ENCODE data around the gene PRPF4. TPM values are rescaled to one million over a fixed set of nuclear protein-coding genes. Genes with fewer than 3 reads are reported as not detected.

The PRPF4 gene
- total and polyA plus RNA-seq, 9 of the 15 experiments (the other 6 are each of a cell fraction or from before 2014, with no cell fraction given): 25.8 to 66.0 (median 39.8) TPM

GRCh38 chr9:113307396-113307975 lies 32.0 kb downstream of the PRPF4 start:
- WGBS (ENCODE audit: insufficient coverage, low coverage, missing lambda C conversion rate): 12% methylated on average over 8 of the region's 8 CpGs
- in situ Hi-C loops (cut with MboI): loop anchor here (10.0 kb wide), 1 partner anchor 347 kb away; no protein-coding TSS in a partner anchor
- no peak overlapping the region for H3K4me2 ChIP-seq (ENCODE audit: insufficient read depth, low read length)
- H3K36me3 ChIP-seq (ENCODE audit: control insufficient read depth, insufficient read depth, low read length): no peaks in the 10 kb centered on the region
- DNase-seq (ENCODE audit: extremely low read depth in 1 of 4, low spot score in 3 of 4) (no peak), ATAC-seq (no peak; the same call in 1 of the 3 replicates), FAIRE-seq (no peak)
- no peaks in the 10 kb centered on the region for H3K9me1 ChIP-seq (ENCODE audit: control insufficient read depth, insufficient read depth, low read length)
- H4K20me1 ChIP-seq (replicated peaks; ENCODE audit: control insufficient read depth, insufficient read depth, low read length): no peaks in the 10 kb centered on the region
- CTCF ChIA-PET (ENCODE audit: low intra/inter-chr PET ratio): no interaction called here
- H3K79me2 ChIP-seq (ENCODE audit: control insufficient read depth, insufficient read depth, low read length): no peaks in the 10 kb centered on the region
- no TSS peak for BruUV-seq (replicated peaks)
- POLR2A ChIA-PET: no interaction called here
- intact Hi-C loops (cut with micrococcal nuclease): loop anchor here (10.0 kb wide), 1 partner anchor 347 kb away; no protein-coding TSS in a partner anchor
- H3K27me3 ChIP-seq (ENCODE audit: control insufficient read depth in 2 of 2, insufficient read depth in 2 of 2, low read length in 2 of 2): peaks cover 6 to 10% of the 10 kb centered on the region in 2 experiments; a peak in 3 of 5 replicates
- H2AFZ ChIP-seq (ENCODE audit: low read depth, low read length): no peak overlapping the region
- H3K9me3 ChIP-seq (replicated peaks; ENCODE audit: control insufficient read depth, insufficient read depth, low read depth, low read length): no peaks in the 10 kb centered on the region
- H3K4me1 ChIP-seq (replicated peaks in 1 of 2; ENCODE audit: control insufficient read depth in 2 of 2, insufficient read depth in 2 of 2, low read length in 2 of 2): peaks cover 4 to 7% of the 10 kb centered on the region in 2 experiments; a peak in 4 of 5 replicates
- H3K27ac ChIP-seq (ENCODE audit: extremely low read depth, low read depth, low read length): no peak overlapping the region
- H3K4me3 ChIP-seq: no peak overlapping the region
- H3K9ac ChIP-seq (ENCODE audit: insufficient read depth in 1 of 2, low read depth in 2 of 2, low read length in 2 of 2): no peak overlapping the region
- TF ChIP-seq ARNT (IDR thresholded peaks at IDR 0.05) (no peak), JUND (IDR thresholded peaks at IDR 0.05; ENCODE audit: borderline replicate concordance, low read depth, low read length) (no peak), JUND (tag; IDR thresholded peaks at IDR 0.05; ENCODE audit: borderline replicate concordance, low read depth, low read length) (no peak), NR2F6 (CRISPR knock-in tag; IDR thresholded peaks at IDR 0.05) (no peak), TFAP4 (CRISPR knock-in tag; IDR thresholded peaks at IDR 0.05; ENCODE audit: borderline replicate concordance) (no peak), KLF16 (IDR thresholded peaks at IDR 0.05) (no peak), ARID4B (CRISPR knock-in tag; IDR thresholded peaks at IDR 0.05) (no peak), ZKSCAN8 (CRISPR knock-in tag; IDR thresholded peaks at IDR 0.05) (no peak), MECOM (CRISPR knock-in tag; IDR thresholded peaks at IDR 0.05) (no peak), KDM5B (IDR thresholded peaks at IDR 0.05; ENCODE audit: insufficient replicate concordance, low read depth, low read length) (no peak), KLF1 (tag; IDR thresholded peaks at IDR 0.05) (no peak), NCOA4 (IDR thresholded peaks at IDR 0.05; ENCODE audit: partially characterized antibody) (no peak), MCM3 (IDR thresholded peaks at IDR 0.05) (no peak)

Data from K562 (cell line).